Measurements from ENCODE around the gene ANKRD33. TPM values are rescaled to one million over a fixed set of nuclear protein-coding genes. Genes with fewer than 3 reads are reported as not detected.

ANKRD33 gene
- total and polyA plus RNA-seq, 2 experiments from 2014 or later: 0.27 to 1.7 TPM

DNA sequence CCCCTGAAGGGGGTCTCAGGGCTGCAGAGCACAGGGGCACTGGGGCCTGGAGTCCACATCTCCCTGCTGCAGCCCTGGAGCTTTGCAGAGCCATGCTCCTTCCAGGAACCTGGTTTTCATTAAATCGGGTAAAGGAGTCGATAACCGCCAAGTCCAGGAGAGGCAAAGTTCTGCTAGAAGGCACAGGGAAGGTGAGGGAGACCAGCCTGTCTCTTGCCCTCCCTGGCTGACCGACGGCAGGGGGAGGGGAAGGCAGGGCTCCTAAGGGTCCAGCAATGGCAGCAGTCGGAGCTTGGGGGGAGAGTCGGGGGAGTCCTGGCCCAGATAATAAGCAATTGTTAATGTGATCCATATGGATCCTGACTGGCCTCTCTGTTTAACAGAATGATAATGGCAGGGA lies 42.4 kb upstream of the ANKRD33 start:
- no peak for DNase-seq (ENCODE audit: low spot score)
- H3K27me3 ChIP-seq (ENCODE audit: insufficient read depth): peaks cover 36% of the 10 kb centered on the region
- Mint-ChIP-seq H3K27me3 (ENCODE audit: insufficient read depth, low read depth, poor library complexity) (peaks cover 34% of the 10 kb centered on the region), H3K4me1 (peaks cover 39% of the 10 kb centered on the region), H3K36me3 (ENCODE audit: low read depth) (no peaks in the 10 kb centered on the region; the same call in 2 of the 3 replicates), H3K9me3 (no peaks in the 10 kb centered on the region; the same call in 1 of the 3 replicates), H3K4me3 (peak overlapping the region; percentile 75; the same call in 1 of the 3 replicates), H3K27ac (no peak overlapping the region)
- H3K4me3 ChIP-seq: peak overlapping the region; percentile 91; the same call in 1 of the 2 replicates
- TF ChIP-seq ZNF114 (CRISPR knock-in tag; IDR thresholded peaks at IDR 0.05): no peak
- no peak for TF ChIP-seq ZNF462 (CRISPR knock-in tag; IDR thresholded peaks at IDR 0.05)
- TF ChIP-seq, protein P1, sequence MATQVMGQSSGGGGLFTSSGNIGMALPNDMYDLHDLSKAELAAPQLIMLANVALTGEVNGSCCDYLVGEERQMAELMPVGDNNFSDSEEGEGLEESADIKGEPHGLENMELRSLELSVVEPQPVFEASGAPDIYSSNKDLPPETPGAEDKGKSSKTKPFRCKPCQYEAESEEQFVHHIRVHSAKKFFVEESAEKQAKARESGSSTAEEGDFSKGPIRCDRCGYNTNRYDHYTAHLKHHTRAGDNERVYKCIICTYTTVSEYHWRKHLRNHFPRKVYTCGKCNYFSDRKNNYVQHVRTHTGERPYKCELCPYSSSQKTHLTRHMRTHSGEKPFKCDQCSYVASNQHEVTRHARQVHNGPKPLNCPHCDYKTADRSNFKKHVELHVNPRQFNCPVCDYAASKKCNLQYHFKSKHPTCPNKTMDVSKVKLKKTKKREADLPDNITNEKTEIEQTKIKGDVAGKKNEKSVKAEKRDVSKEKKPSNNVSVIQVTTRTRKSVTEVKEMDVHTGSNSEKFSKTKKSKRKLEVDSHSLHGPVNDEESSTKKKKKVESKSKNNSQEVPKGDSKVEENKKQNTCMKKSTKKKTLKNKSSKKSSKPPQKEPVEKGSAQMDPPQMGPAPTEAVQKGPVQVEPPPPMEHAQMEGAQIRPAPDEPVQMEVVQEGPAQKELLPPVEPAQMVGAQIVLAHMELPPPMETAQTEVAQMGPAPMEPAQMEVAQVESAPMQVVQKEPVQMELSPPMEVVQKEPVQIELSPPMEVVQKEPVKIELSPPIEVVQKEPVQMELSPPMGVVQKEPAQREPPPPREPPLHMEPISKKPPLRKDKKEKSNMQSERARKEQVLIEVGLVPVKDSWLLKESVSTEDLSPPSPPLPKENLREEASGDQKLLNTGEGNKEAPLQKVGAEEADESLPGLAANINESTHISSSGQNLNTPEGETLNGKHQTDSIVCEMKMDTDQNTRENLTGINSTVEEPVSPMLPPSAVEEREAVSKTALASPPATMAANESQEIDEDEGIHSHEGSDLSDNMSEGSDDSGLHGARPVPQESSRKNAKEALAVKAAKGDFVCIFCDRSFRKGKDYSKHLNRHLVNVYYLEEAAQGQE (IDR thresholded peaks at IDR 0.05; ENCODE audit: unreplicated experiment): no peak
- TF ChIP-seq, protein P2, sequence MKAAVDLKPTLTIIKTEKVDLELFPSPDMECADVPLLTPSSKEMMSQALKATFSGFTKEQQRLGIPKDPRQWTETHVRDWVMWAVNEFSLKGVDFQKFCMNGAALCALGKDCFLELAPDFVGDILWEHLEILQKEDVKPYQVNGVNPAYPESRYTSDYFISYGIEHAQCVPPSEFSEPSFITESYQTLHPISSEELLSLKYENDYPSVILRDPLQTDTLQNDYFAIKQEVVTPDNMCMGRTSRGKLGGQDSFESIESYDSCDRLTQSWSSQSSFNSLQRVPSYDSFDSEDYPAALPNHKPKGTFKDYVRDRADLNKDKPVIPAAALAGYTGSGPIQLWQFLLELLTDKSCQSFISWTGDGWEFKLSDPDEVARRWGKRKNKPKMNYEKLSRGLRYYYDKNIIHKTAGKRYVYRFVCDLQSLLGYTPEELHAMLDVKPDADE (IDR thresholded peaks at IDR 0.05): no peak
- no peak for TF ChIP-seq CTCF (conservative IDR thresholded peaks at IDR 0.05; ENCODE audit: low read depth in 2 of 2)
- no peak for TF ChIP-seq JUNB (IDR thresholded peaks at IDR 0.05; ENCODE audit: unreplicated experiment)
- no peak for TF ChIP-seq EZH2phosphoT487 (IDR thresholded peaks at IDR 0.05; ENCODE audit: unreplicated experiment)
- no peak for TF ChIP-seq POLR2AphosphoS5 (IDR thresholded peaks at IDR 0.05; ENCODE audit: low read depth)
- TF ChIP-seq STAT1 (IDR thresholded peaks at IDR 0.05; ENCODE audit: unreplicated experiment): no peak
- TF ChIP-seq NANOG (IDR thresholded peaks at IDR 0.05; ENCODE audit: borderline replicate concordance): no peak
- TF ChIP-seq ZNF331 (CRISPR knock-in tag; IDR thresholded peaks at IDR 0.05; ENCODE audit: low read depth): no peak
- TF ChIP-seq CREB1 (CRISPR knock-in tag; IDR thresholded peaks at IDR 0.05; ENCODE audit: low read depth): no peak
- no peak for TF ChIP-seq EZH2 (IDR thresholded peaks at IDR 0.05; ENCODE audit: low read depth, unreplicated experiment)
- no peak overlapping the region for H3K27ac ChIP-seq (ENCODE audit: low read depth)
- peaks cover 4% of the 10 kb centered on the region; the same call in 1 of the 2 replicates for H4K20me1 ChIP-seq (replicated peaks; ENCODE audit: insufficient read depth)
- H3K4me2 ChIP-seq: peak overlapping the region; percentile 96
- H2AFZ ChIP-seq: no peak overlapping the region
- ATAC-seq: no peak
- H3K79me2 ChIP-seq (replicated peaks; ENCODE audit: insufficient read depth): no peaks in the 10 kb centered on the region
- peaks cover 37% of the 10 kb centered on the region for H3K4me1 ChIP-seq (ENCODE audit: insufficient read depth)
- H3K36me3 ChIP-seq (ENCODE audit: insufficient read depth): no peaks in the 10 kb centered on the region
- H3F3A ChIP-seq (replicated peaks; ENCODE audit: low read depth): peaks cover 12% of the 10 kb centered on the region; the same call in 1 of the 2 replicates
- no peaks in the 10 kb centered on the region for H3K9me2 ChIP-seq (ENCODE audit: insufficient read depth)
